ENCODE measurements around the gene LRRC28.

Gene LRRC28

DNA sequence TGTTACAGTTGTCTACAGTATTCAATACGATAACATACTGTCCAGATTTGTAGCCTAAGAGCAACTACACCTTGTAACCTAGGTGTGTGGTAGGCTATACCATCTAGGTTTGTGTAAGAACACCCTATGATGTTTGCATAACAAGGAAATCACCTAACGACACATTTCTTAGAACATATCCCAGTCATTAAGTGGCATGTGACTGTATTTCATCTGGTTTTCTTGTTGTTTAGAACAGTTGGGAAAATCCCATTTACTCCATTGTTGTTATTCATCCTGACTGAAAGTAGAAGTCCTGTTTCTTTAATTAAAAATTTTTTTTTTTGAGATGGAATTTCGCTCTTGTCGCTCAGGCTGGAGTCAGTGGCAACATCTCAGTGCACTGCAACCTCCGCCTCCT, 31.3 kb downstream of the LRRC28 start:
- Histone ChIP-seq H3K36me3 (ENCODE audit: control insufficient read depth in 2 of 2, insufficient read depth in 1 of 2, low read length in 2 of 2) (no peaks in the 10 kb centered on the region), H3K27ac (ENCODE audit: extremely low read depth, low read depth, low read length) (no peak overlapping the region), H3K9me3 (ENCODE audit: control insufficient read depth, insufficient read depth, low read depth, low read length) (no peaks in the 10 kb centered on the region), H3K4me1 (ENCODE audit: control insufficient read depth, insufficient read depth, low read length) (no peaks in the 10 kb centered on the region), H3K4me3 (ENCODE audit: low read depth, low read length) (no peak overlapping the region)
- TF ChIP-seq, protein P1, sequence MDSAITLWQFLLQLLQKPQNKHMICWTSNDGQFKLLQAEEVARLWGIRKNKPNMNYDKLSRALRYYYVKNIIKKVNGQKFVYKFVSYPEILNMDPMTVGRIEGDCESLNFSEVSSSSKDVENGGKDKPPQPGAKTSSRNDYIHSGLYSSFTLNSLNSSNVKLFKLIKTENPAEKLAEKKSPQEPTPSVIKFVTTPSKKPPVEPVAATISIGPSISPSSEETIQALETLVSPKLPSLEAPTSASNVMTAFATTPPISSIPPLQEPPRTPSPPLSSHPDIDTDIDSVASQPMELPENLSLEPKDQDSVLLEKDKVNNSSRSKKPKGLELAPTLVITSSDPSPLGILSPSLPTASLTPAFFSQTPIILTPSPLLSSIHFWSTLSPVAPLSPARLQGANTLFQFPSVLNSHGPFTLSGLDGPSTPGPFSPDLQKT (IDR thresholded peaks at IDR 0.05; ENCODE audit: borderline replicate concordance, low read depth, low read length): no peak
- TF ChIP-seq, protein P2, sequence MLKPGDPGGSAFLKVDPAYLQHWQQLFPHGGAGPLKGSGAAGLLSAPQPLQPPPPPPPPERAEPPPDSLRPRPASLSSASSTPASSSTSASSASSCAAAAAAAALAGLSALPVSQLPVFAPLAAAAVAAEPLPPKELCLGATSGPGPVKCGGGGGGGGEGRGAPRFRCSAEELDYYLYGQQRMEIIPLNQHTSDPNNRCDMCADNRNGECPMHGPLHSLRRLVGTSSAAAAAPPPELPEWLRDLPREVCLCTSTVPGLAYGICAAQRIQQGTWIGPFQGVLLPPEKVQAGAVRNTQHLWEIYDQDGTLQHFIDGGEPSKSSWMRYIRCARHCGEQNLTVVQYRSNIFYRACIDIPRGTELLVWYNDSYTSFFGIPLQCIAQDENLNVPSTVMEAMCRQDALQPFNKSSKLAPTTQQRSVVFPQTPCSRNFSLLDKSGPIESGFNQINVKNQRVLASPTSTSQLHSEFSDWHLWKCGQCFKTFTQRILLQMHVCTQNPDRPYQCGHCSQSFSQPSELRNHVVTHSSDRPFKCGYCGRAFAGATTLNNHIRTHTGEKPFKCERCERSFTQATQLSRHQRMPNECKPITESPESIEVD (tag by site-specific recombination; IDR thresholded peaks at IDR 0.05): no peak
- TF ChIP-seq ZNF426 (tag by site-specific recombination; IDR thresholded peaks at IDR 0.05): no peak
- no peak for TF ChIP-seq ZBTB17 (tag by site-specific recombination; IDR thresholded peaks at IDR 0.05)
- TF ChIP-seq ZNF223 (tag by site-specific recombination; IDR thresholded peaks at IDR 0.05): no peak
- TF ChIP-seq ZNF423 (tag by site-specific recombination; IDR thresholded peaks at IDR 0.05): no peak
- no peak for TF ChIP-seq ZNF785 (tag by site-specific recombination; IDR thresholded peaks at IDR 0.05)
- no peak for TF ChIP-seq KLF10 (tag by site-specific recombination; IDR thresholded peaks at IDR 0.05)
- no peak for TF ChIP-seq ZNF23 (tag by site-specific recombination; IDR thresholded peaks at IDR 0.05; ENCODE audit: borderline replicate concordance)
- no peak for TF ChIP-seq SETDB1 (IDR thresholded peaks at IDR 0.05; ENCODE audit: insufficient read length, low read length)
- no peak for TF ChIP-seq ZNF174 (tag by site-specific recombination; IDR thresholded peaks at IDR 0.05)
- no peak for TF ChIP-seq SCRT2 (tag by site-specific recombination; IDR thresholded peaks at IDR 0.05)
- TF ChIP-seq, protein P3, sequence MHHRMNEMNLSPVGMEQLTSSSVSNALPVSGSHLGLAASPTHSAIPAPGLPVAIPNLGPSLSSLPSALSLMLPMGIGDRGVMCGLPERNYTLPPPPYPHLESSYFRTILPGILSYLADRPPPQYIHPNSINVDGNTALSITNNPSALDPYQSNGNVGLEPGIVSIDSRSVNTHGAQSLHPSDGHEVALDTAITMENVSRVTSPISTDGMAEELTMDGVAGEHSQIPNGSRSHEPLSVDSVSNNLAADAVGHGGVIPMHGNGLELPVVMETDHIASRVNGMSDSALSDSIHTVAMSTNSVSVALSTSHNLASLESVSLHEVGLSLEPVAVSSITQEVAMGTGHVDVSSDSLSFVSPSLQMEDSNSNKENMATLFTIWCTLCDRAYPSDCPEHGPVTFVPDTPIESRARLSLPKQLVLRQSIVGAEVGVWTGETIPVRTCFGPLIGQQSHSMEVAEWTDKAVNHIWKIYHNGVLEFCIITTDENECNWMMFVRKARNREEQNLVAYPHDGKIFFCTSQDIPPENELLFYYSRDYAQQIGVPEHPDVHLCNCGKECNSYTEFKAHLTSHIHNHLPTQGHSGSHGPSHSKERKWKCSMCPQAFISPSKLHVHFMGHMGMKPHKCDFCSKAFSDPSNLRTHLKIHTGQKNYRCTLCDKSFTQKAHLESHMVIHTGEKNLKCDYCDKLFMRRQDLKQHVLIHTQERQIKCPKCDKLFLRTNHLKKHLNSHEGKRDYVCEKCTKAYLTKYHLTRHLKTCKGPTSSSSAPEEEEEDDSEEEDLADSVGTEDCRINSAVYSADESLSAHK (tag by site-specific recombination; IDR thresholded peaks at IDR 0.05): no peak
- TF ChIP-seq RBAK (tag by site-specific recombination; IDR thresholded peaks at IDR 0.05): no peak
- TF ChIP-seq ZNF37A (tag by site-specific recombination; IDR thresholded peaks at IDR 0.05): no peak
- TF ChIP-seq SP2 (tag by site-specific recombination; IDR thresholded peaks at IDR 0.05): no peak
- TF ChIP-seq ZNF19 (tag by site-specific recombination; IDR thresholded peaks at IDR 0.05; ENCODE audit: low read depth): no peak
- TF ChIP-seq ZNF248 (tag by site-specific recombination; IDR thresholded peaks at IDR 0.05): no peak
- ChIA-PET POLR2A (no interaction called here), CTCF (interaction anchor here (0.6 to 4.0 kb wide), 6 partner anchors 10 to 474 kb away, joined by 3 to 33 read pairs (median 8); no protein-coding TSS in a partner anchor)

DNA sequence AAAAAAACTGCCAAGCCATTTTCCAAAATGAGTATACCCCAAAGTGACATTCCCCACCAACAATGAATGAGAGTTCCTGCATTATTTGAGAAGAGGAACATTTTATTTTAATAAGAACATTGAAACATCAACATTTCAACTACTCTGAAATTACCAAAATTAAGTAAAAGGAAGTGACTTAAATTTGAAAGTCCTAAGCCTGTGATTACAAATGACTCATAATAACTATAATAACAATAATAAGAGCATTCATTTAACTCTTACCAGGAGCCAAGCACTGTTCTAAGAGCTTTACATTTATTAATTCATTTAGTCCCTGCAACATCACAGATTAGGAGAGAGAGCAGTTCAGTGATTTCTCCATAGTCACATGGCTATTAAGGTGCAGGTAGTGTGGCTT, 32.4 kb downstream of the LRRC28 start:
- ChIA-PET POLR2A (interaction anchor here (1.3 kb wide), 1 partner anchor 450 kb away, joined by 6 read pairs; the partner anchor contains the start of gene LYSMD4), CTCF (interaction anchor here (1.6 to 5.2 kb wide), 3 partner anchors 11 to 473 kb away, joined by 5 to 83 read pairs (median 33); no protein-coding TSS in a partner anchor)
- TF ChIP-seq ZNF274 (IDR thresholded peaks at IDR 0.05; ENCODE audit: low read length) (no peak), ZNF274 (tag by site-specific recombination; IDR thresholded peaks at IDR 0.05; ENCODE audit: borderline replicate concordance) (no peak), ZFP41 (tag by site-specific recombination; IDR thresholded peaks at IDR 0.05; ENCODE audit: borderline replicate concordance) (no peak), ZNF843 (tag by site-specific recombination; IDR thresholded peaks at IDR 0.05) (no peak), ZNF747 (tag by site-specific recombination; IDR thresholded peaks at IDR 0.05) (no peak), ZNF585B (tag by site-specific recombination; IDR thresholded peaks at IDR 0.05) (no peak), KLF7 (tag by site-specific recombination; IDR thresholded peaks at IDR 0.05; ENCODE audit: borderline replicate concordance) (no peak)
- no peaks in the 10 kb centered on the region for H3K9me3 ChIP-seq (ENCODE audit: control insufficient read depth, insufficient read depth, low read depth, low read length)
- H3K36me3 ChIP-seq (ENCODE audit: control insufficient read depth in 2 of 2, insufficient read depth in 1 of 2, low read length in 2 of 2): no peaks in the 10 kb centered on the region
- H3K4me3 ChIP-seq (ENCODE audit: low read depth, low read length): no peak overlapping the region
- H3K27ac ChIP-seq (ENCODE audit: extremely low read depth, low read depth, low read length): no peak overlapping the region
- no peaks in the 10 kb centered on the region for H3K4me1 ChIP-seq (ENCODE audit: control insufficient read depth, insufficient read depth, low read length)
